Prostate gland (tissue), 2 donors: ENCODE measurements around the gene SLC25A44. TPM values are rescaled to one million over a fixed set of nuclear protein-coding genes. Genes with fewer than 3 reads are reported as not detected.

Source experiments
- DNase-seq: peaks from one replicate; pipeline ENCODE4 v3.0.0-alpha.2; 2019; ENCODE audit warnings: low spot score
- H3K27ac ChIP-seq, 2 donors: fragments of 200-600 bp; sonication (generic); 2 replicates each; pipeline ENCODE4 v1.5.1; 2017 to 2019
- H3K27me3 ChIP-seq: fragments of 200-600 bp; sonication (generic); replicated peaks from 2 replicates; pipeline ENCODE4 v1.5.1; 2019; ENCODE audit not compliant: insufficient read depth
- H3K36me3 ChIP-seq, 2 donors: fragments of 200-600 bp; sonication (generic); 1 replicate in 1 of 2; 2 replicates in 1 of 2; pipeline versions ENCODE4 v1.5.1 to v1.8.1; 2017 to 2019
- H3K4me1 ChIP-seq: fragments of 200-600 bp; sonication (generic); replicated peaks from 2 replicates; pipeline ENCODE4 v1.5.1; 2019
- H3K4me3 ChIP-seq, 2 donors: fragments of 200-600 bp; sonication (generic); 2 replicates each; pipeline ENCODE4 v1.5.1; 2017 to 2019
- H3K9me3 ChIP-seq: fragments of 200-600 bp; sonication (generic); 2 replicates; pipeline ENCODE4 v1.5.1; 2017
- CTCF ChIP-seq, 4 experiments: fragments of 200-600 bp in 2 of 4; fragments of 450-650 bp in 2 of 4; sonication (generic) in 2 of 4; IDR thresholded peaks; 1 replicate in 3 of 4; 2 replicates in 1 of 4; pipeline ENCODE4 v1.5.1; 2016 to 2019; ENCODE audit warnings: antibody characterized with exemption in 4 of 4, mild to moderate bottlenecking in 2 of 4, moderate library complexity in 2 of 4
- POLR2A ChIP-seq: fragments of 450-650 bp; IDR thresholded peaks from one replicate; pipeline ENCODE4 v1.6.1; 2016; ENCODE audit warnings: antibody characterized with exemption, mild to moderate bottlenecking
- POLR2AphosphoS5 ChIP-seq: sonication (generic); formaldehyde crosslinking; IDR thresholded peaks from one replicate; pipeline ENCODE4 v1.6.1; 2017; ENCODE audit warnings: antibody characterized with exemption
- WGBS: methylation state at CpG from one replicate; pipeline ENCODE4 v1.1.5; 2018; 5-methylcytosine and 5-hydroxymethylcytosine counted together
- intact Hi-C: fragments of 100-400 bp; cut with DNase I; formaldehyde crosslinking; loops from one replicate; pipeline ENCODE4 v1.14.2; 2022
- total RNA-seq, 2 donors: library from RNA; depleted of rRNA; stranded (reverse); fragments of >200 nt; gene quantifications; one replicate each; pipeline ENCODE4 v1.1.0, GENCODE V29; 2016

The SLC25A44 gene
- total RNA-seq, 2 donors from 2014 or later = 14.2 to 16.5 TPM

GRCh38 chr1:156163712-156164111 is 30.2 kb upstream of the SLC25A44 start:
- Histone ChIP-seq H3K27me3 (no peaks in the 10 kb centered on the region), H3K9me3 (no peaks in the 10 kb centered on the region), H3K4me3 (no peak overlapping the region), H3K27ac (no peak overlapping the region), H3K36me3 (no peaks in the 10 kb centered on the region), H3K4me1 (no peaks in the 10 kb centered on the region)
- intact Hi-C loops = no loop called here
- 95% methylated on average over 1 of the region's 1 CpG for WGBS
- DNase-seq = no peak
- TF ChIP-seq POLR2AphosphoS5 = no peak
- TF ChIP-seq POLR2A = no peak

GRCh38 chr1:156164125-156164831 is 29.6 kb upstream of the SLC25A44 start:
- no peaks in the 10 kb centered on the region for H3K36me3 ChIP-seq
- 84% methylated on average over 6 of the region's 6 CpGs for WGBS
- H3K27me3 ChIP-seq = no peaks in the 10 kb centered on the region
- H3K4me3 ChIP-seq = no peak overlapping the region
- no peak for DNase-seq
- H3K4me1 ChIP-seq = no peaks in the 10 kb centered on the region
- TF ChIP-seq POLR2A = no peak
- no peak for TF ChIP-seq CTCF (IDR thresholded peaks at IDR 0.05)
- TF ChIP-seq POLR2AphosphoS5 = no peak
- no peaks in the 10 kb centered on the region for H3K9me3 ChIP-seq
- H3K27ac ChIP-seq = no peak overlapping the region
- intact Hi-C loops = no loop called here

GRCh38 chr1:156165083-156165482 is 28.8 kb upstream of the SLC25A44 start:
- no peaks in the 10 kb centered on the region for H3K9me3 ChIP-seq
- intact Hi-C loops = no loop called here
- no peaks in the 10 kb centered on the region for H3K27me3 ChIP-seq
- 69% methylated on average over 2 of the region's 2 CpGs for WGBS
- no peaks in the 10 kb centered on the region for H3K4me1 ChIP-seq
- no peaks in the 10 kb centered on the region for H3K36me3 ChIP-seq
- TF ChIP-seq CTCF (IDR thresholded peaks at IDR 0.05) (no peak), POLR2AphosphoS5 (no peak), POLR2A (no peak)
- H3K27ac ChIP-seq = no peak overlapping the region
- DNase-seq = no peak
- no peak overlapping the region for H3K4me3 ChIP-seq

- H3K27me3 ChIP-seq = no peaks in the 10 kb centered on the region
- DNase-seq = no peak
- 78% methylated on average over 5 of the region's 5 CpGs for WGBS
- no peak for TF ChIP-seq POLR2AphosphoS5
- no peak for TF ChIP-seq POLR2A
- TF ChIP-seq CTCF (IDR thresholded peaks at IDR 0.05) = no peak
- H3K4me1 ChIP-seq = no peaks in the 10 kb centered on the region
- intact Hi-C loops = no loop called here
- H3K4me3 ChIP-seq = no peak overlapping the region
- H3K36me3 ChIP-seq = peaks cover 0 to 2% of the 10 kb centered on the region in 2 donors
- H3K27ac ChIP-seq = no peak overlapping the region
- no peaks in the 10 kb centered on the region for H3K9me3 ChIP-seq
These were observed 26.4 kb upstream of the SLC25A44 start for GRCh38 chr1:156167536-156167935.

GRCh38 chr1:156172696-156173470 is 21.0 kb upstream of the SLC25A44 start:
- intact Hi-C loops = no loop called here

More at GRCh38 chr1:156172696-156173470, 21.0 kb upstream of the SLC25A44 start:
- Histone ChIP-seq H3K36me3 (peaks cover 0 to 4% of the 10 kb centered on the region in 2 donors), H3K9me3 (no peaks in the 10 kb centered on the region), H3K27ac (no peak overlapping the region), H3K4me1 (no peaks in the 10 kb centered on the region), H3K27me3 (no peaks in the 10 kb centered on the region), H3K4me3 (no peak overlapping the region)
- TF ChIP-seq POLR2AphosphoS5 (no peak), CTCF (IDR thresholded peaks at IDR 0.05) (no peak), POLR2A (no peak)
- DNase-seq = no peak
- 89% methylated on average over 9 of the region's 9 CpGs for WGBS
